HG03439 (cell line): ENCODE results near the gene COQ6.
"Not testable (repeated sequence)": the region's sequence is repeated elsewhere in the genome, so short reads cannot be mapped to it uniquely, and the experiment has no call there.

Experiments
- ATAC-seq: cut with Tn5 transposase; IDR thresholded peaks from one replicate; pipeline ENCODE4 v1.9.1; 2021; ENCODE audit warnings: mild to moderate bottlenecking, moderate library complexity; ENCODE audit not compliant: unreplicated experiment

Gene COQ6

GRCh38 chr14:73977896-73978295, 27.8 kb downstream of the COQ6 start:
- ATAC-seq = no peak

- ATAC-seq = no peak
These were observed 38.0 kb downstream of the COQ6 start for GRCh38 chr14:73988065-73988464.

- not testable (repeated sequence) for ATAC-seq
These were observed 38.6 kb downstream of the COQ6 start for GRCh38 chr14:73988656-73989055.

- no peak for ATAC-seq
These were observed 41.0 kb downstream of the COQ6 start for GRCh38 chr14:73991092-73991491.

GRCh38 chr14:73994926-73995325, 44.8 kb downstream of the COQ6 start:
- not testable (repeated sequence) for ATAC-seq

GRCh38 chr14:73995977-73996378, 45.9 kb downstream of the COQ6 start:
- no peak for ATAC-seq

- ATAC-seq = no peak
These were observed 46.6 kb downstream of the COQ6 start for GRCh38 chr14:73996731-73997107.

GRCh38 chr14:73997108-73997943, 47.2 kb downstream of the COQ6 start:
- no peak for ATAC-seq

GRCh38 chr14:73997944-73998447, 47.9 kb downstream of the COQ6 start:
- ATAC-seq = no peak

GRCh38 chr14:73998726-73999125, 48.6 kb downstream of the COQ6 start:
- ATAC-seq = no peak

- ATAC-seq = not testable (repeated sequence)
These were observed 55.6 kb downstream of the COQ6 start for GRCh38 chr14:74005664-74006063.

GRCh38 chr14:74008843-74009499, 58.9 kb downstream of the COQ6 start:
- ATAC-seq = no peak
